Osteocyte (in vitro differentiated cells): ENCODE measurements around the gene LHFPL4. TPM values are rescaled to one million over a fixed set of nuclear protein-coding genes. Genes with fewer than 3 reads are reported as not detected.
A peak's percentile ranks its signal among the peaks of the same experiment; 100 is the strongest.

ENCODE experiments used
- DNase-seq: peaks from one replicate; pipeline ENCODE4 v3.0.0; 2021; ENCODE audit warnings: mixed read lengths; ENCODE audit not compliant: unreplicated experiment; ENCODE audit errors: extremely low spot score
- H3K27ac Mint-ChIP-seq: one replicate; pipeline ENCODE4 v1.8.0; 2021; ENCODE audit warnings: mild to moderate bottlenecking, mixed read lengths; ENCODE audit not compliant: unreplicated experiment
- H3K27me3 Mint-ChIP-seq: one replicate; pipeline ENCODE4 v1.8.0; 2021; ENCODE audit warnings: mixed read lengths; ENCODE audit not compliant: unreplicated experiment
- H3K36me3 Mint-ChIP-seq: one replicate; pipeline ENCODE4 v1.8.0; 2021; ENCODE audit warnings: mixed read lengths; ENCODE audit not compliant: unreplicated experiment
- H3K4me1 Mint-ChIP-seq: one replicate; pipeline ENCODE4 v1.8.0; 2021; ENCODE audit warnings: mixed read lengths; ENCODE audit not compliant: unreplicated experiment
- H3K4me3 Mint-ChIP-seq: one replicate; pipeline ENCODE4 v1.8.0; 2021; ENCODE audit warnings: mild to moderate bottlenecking, moderate library complexity, mixed read lengths; ENCODE audit not compliant: unreplicated experiment
- H3K9me3 Mint-ChIP-seq: one replicate; pipeline ENCODE4 v1.8.0; 2021; ENCODE audit warnings: mixed read lengths; ENCODE audit not compliant: unreplicated experiment
- total RNA-seq: library from RNA; stranded (reverse); gene quantifications from 2 replicates; pipeline ENCODE4 v1.2.1, GENCODE V29; 2021
- TF ChIP-seq, protein P1 (sequence below): fragments of 200-600 bp; sonication (generic); IDR thresholded peaks from 2 replicates; pipeline ENCODE4 v1.5.0; 2021; ENCODE audit warnings: antibody characterized with exemption, mild to moderate bottlenecking, moderate library complexity

LHFPL4 gene
- total RNA-seq, 1 donor from 2014 or later: not detected

DNA sequence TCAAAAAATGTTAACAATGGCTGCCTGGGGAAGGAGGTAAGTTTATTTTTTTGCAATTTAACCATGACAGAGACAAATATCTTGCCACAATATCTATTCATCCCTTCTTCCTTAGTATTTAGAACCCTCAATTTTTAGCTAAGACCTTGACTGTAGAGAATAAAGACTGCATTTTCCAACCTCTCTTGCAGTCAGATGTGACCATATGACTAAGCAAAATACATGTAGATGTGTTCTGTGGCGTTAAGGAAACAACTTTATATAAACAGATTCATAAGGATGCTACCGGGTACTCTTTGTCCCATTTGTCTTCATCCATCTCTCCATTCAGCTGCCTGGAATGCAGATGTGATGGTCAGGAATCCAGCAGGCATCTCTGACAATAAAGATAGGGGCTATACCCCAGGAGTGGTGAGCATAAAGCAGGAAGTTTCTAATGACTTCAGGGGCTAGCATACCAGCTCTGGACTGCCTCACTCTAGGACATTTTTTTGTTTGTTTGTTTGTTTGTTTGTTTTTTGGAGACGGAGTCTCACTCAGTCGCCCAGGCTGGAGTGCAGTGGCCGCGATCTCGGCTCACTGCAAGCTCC is 41.1 kb downstream of the LHFPL4 start:
- Mint-ChIP-seq H3K27me3 (peaks cover 28% of the 10 kb centered on the region), H3K27ac (no peak overlapping the region), H3K4me1 (no peaks in the 10 kb centered on the region), H3K9me3 (no peaks in the 10 kb centered on the region), H3K4me3 (no peak overlapping the region), H3K36me3 (no peaks in the 10 kb centered on the region)
- TF ChIP-seq, protein P1, sequence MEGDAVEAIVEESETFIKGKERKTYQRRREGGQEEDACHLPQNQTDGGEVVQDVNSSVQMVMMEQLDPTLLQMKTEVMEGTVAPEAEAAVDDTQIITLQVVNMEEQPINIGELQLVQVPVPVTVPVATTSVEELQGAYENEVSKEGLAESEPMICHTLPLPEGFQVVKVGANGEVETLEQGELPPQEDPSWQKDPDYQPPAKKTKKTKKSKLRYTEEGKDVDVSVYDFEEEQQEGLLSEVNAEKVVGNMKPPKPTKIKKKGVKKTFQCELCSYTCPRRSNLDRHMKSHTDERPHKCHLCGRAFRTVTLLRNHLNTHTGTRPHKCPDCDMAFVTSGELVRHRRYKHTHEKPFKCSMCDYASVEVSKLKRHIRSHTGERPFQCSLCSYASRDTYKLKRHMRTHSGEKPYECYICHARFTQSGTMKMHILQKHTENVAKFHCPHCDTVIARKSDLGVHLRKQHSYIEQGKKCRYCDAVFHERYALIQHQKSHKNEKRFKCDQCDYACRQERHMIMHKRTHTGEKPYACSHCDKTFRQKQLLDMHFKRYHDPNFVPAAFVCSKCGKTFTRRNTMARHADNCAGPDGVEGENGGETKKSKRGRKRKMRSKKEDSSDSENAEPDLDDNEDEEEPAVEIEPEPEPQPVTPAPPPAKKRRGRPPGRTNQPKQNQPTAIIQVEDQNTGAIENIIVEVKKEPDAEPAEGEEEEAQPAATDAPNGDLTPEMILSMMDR: no peak
- DNase-seq: no peak

DNA sequence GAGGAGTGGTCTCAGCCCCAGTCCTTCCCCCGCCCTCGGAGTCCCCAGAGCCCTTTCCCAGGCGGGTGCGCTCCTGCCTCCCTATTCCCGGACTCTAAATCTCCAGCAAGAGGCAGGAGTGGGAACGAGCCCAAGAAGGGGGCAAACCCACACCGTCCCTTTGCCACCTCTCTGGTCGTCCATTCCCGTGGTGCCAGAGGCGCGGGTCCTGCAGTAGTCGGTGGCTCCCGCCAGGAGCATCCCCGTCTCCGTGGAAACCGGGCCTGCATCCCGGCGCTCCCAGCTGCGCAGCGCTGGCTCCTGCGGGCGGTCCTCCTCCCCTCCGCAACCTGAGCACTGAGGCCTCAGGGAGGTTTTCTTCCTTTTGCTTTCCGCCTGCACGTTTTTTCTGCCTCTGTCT is 44.8 kb downstream of the LHFPL4 start:
- H3K9me3 Mint-ChIP-seq: no peaks in the 10 kb centered on the region
- no peaks in the 10 kb centered on the region for H3K36me3 Mint-ChIP-seq
- TF ChIP-seq, protein P1: no peak
- no peaks in the 10 kb centered on the region for H3K4me1 Mint-ChIP-seq
- H3K27me3 Mint-ChIP-seq: peaks cover 31% of the 10 kb centered on the region
- H3K4me3 Mint-ChIP-seq: no peak overlapping the region
- no peak overlapping the region for H3K27ac Mint-ChIP-seq
- peak; percentile 79 for DNase-seq

DNA sequence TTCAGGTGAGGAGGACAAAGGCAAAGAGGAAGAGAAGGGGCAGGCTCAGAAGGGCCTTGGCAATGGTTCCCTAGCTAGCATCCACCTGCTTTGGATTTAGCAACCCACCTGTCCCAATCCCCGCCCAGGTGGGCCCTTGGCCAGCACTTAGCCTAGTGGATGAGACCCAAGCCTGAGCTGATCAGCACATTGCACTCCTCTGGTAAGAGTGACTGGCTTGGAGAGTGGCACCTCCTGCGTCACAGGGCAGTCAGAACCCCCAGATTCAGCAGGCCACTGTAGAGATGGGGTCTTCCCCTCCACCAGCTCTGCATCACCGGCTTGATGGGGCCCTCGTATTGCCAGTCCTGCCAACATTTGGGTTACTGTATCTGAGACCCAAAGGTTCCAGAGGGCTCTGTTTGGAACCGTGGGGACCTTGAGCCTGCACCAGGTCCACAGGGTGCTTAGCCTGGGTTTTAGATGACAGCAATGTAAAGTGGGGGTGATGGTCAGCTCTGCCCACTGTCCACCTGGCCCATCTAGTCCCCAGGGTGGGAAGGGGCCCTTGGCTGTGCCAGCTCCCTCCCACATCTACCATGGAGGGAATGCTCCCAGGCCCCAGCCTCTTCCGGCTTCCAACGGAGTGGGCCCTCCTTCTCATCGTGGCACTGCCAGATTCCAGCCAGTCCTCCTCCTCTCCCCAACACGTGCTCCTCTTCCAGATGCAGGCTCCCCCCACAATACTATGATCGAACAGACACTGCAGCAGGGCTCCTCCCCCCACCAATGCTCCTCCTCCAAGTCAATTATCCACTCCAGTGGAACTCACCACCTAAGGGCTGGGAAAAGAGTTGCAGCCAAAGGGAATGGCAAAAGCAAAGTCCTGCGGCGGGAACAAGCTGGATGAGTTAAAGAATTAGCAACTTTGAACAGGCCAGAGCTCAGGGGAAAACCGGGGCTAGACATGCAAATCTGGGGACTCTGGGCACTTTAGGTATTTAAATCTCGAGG is 45.7 kb downstream of the LHFPL4 start:
- H3K9me3 Mint-ChIP-seq: no peaks in the 10 kb centered on the region
- peak; percentile 72 for DNase-seq
- TF ChIP-seq, protein P1: no peak
- no peaks in the 10 kb centered on the region for H3K36me3 Mint-ChIP-seq
- peaks cover 31% of the 10 kb centered on the region for H3K27me3 Mint-ChIP-seq
- H3K4me3 Mint-ChIP-seq: no peak overlapping the region
- H3K4me1 Mint-ChIP-seq: no peaks in the 10 kb centered on the region
- H3K27ac Mint-ChIP-seq: no peak overlapping the region

DNA sequence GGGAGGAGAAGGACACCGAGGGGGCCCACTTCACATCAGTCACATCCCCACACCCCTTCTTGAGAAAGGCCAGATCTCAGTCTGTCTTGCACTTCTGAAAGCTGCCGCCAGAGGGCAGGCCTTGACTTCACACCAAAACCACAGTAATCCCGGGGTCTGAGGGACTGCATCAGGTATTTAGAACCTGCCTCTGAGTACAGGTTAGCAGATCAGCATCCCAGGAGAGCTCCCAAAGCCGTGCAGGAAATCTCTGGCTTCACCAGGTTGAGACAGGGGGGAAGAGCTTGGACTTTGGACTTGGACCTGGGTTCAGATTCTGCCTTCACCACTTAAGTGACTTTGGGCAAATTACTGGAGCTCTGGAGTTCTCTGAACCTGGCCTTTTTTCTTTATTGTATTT is 50.3 kb downstream of the LHFPL4 start:
- H3K4me3 Mint-ChIP-seq: no peak overlapping the region
- peaks cover 32% of the 10 kb centered on the region for H3K27me3 Mint-ChIP-seq
- TF ChIP-seq, protein P1: peak; percentile 82
- no peak overlapping the region for H3K27ac Mint-ChIP-seq
- DNase-seq: peak; percentile 88
- no peaks in the 10 kb centered on the region for H3K36me3 Mint-ChIP-seq
- no peaks in the 10 kb centered on the region for H3K9me3 Mint-ChIP-seq
- H3K4me1 Mint-ChIP-seq: peaks cover 9% of the 10 kb centered on the region

DNA sequence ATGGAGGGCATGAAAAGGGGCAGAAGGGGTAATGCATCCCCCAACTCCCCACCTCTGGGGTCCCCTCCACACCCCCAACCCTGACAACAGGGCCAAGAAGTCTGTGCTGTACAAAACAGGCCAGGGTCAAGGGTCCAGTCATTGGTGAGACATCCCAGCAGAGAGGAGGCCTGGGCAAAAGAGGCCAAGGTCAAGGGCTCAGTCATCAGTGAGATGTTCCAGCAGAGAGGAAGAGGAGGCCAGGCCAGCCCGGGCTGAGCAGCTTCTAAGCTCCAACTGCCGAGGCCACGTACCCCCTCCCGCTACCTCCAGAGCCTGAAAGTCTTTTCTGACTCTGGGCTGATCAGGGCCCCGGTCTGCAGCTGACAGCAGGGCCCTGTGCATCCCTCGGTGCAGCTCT is 52.4 kb downstream of the LHFPL4 start:
- Mint-ChIP-seq H3K27ac (no peak overlapping the region), H3K9me3 (no peaks in the 10 kb centered on the region), H3K36me3 (no peaks in the 10 kb centered on the region), H3K27me3 (peaks cover 21% of the 10 kb centered on the region), H3K4me1 (peaks cover 9% of the 10 kb centered on the region), H3K4me3 (no peak overlapping the region)
- peak; percentile 81 for DNase-seq
- TF ChIP-seq, protein P1: no peak
